GM21515 (cell line): ENCODE results near the gene ACVR1.
"Not testable (repeated sequence)": the region's sequence is repeated elsewhere in the genome, so short reads cannot be mapped to it uniquely, and the experiment has no call there.

ENCODE experiments used
- ATAC-seq: cut with Tn5 transposase; IDR thresholded peaks from one replicate; pipeline ENCODE4 v1.9.1; 2021; ENCODE audit not compliant: unreplicated experiment

Gene ACVR1

GRCh38 chr2:157769856-157770255, 106.3 kb downstream of the ACVR1 start:
- ATAC-seq = no peak

- no peak for ATAC-seq
Measured at GRCh38 chr2:157764386-157764785, 111.7 kb downstream of the ACVR1 start.

GRCh38 chr2:157761520-157761919, 114.6 kb downstream of the ACVR1 start:
- ATAC-seq = no peak

GRCh38 chr2:157760949-157761348, 115.2 kb downstream of the ACVR1 start:
- no peak for ATAC-seq

- no peak for ATAC-seq
Measured at GRCh38 chr2:157759855-157760254, 116.3 kb downstream of the ACVR1 start.

GRCh38 chr2:157758586-157758985, 117.5 kb downstream of the ACVR1 start:
- ATAC-seq = no peak

- no peak for ATAC-seq
Measured at GRCh38 chr2:157757500-157757899, 118.6 kb downstream of the ACVR1 start.

GRCh38 chr2:157756447-157756846, 119.7 kb downstream of the ACVR1 start:
- not testable (repeated sequence) for ATAC-seq

- peak; percentile 52 for ATAC-seq
Measured at GRCh38 chr2:157751462-157752058, 124.6 kb downstream of the ACVR1 start.

GRCh38 chr2:157749684-157750083, 126.4 kb downstream of the ACVR1 start:
- ATAC-seq = no peak

- no peak for ATAC-seq
Measured at GRCh38 chr2:157748371-157749142, 127.6 kb downstream of the ACVR1 start.

- peak; percentile 34 for ATAC-seq
Measured at GRCh38 chr2:157747695-157748370, 128.3 kb downstream of the ACVR1 start.

- no peak for ATAC-seq
Measured at GRCh38 chr2:157747280-157747679, 128.8 kb downstream of the ACVR1 start.

GRCh38 chr2:157746234-157746950, 129.7 kb downstream of the ACVR1 start:
- no peak for ATAC-seq

GRCh38 chr2:157744571-157745076, 131.5 kb downstream of the ACVR1 start:
- ATAC-seq = no peak

- ATAC-seq = no peak
Measured at GRCh38 chr2:157743051-157743450, 133.1 kb downstream of the ACVR1 start.

- ATAC-seq = no peak
Measured at GRCh38 chr2:157741819-157742484, 134.2 kb downstream of the ACVR1 start.

GRCh38 chr2:157737656-157738055, 138.5 kb downstream of the ACVR1 start:
- no peak for ATAC-seq

GRCh38 chr2:157735532-157735931, 140.6 kb downstream of the ACVR1 start:
- no peak for ATAC-seq

GRCh38 chr2:157733263-157733662, 142.9 kb downstream of the ACVR1 start:
- ATAC-seq = no peak

GRCh38 chr2:157732596-157732995, 143.5 kb downstream of the ACVR1 start:
- ATAC-seq = no peak
